Coronary artery (tissue), 2 donors: Measurements from ENCODE around the gene GRK1.

Experiments
- DNase-seq: peaks from one replicate; pipeline ENCODE4 v3.0.0-alpha.2; 2017; ENCODE audit warnings: low spot score
- H3K27ac ChIP-seq, 2 donors: fragments of 200-600 bp; sonication (generic); one replicate each; pipeline ENCODE4 v1.5.1; 2016 to 2019
- H3K4me3 ChIP-seq: fragments of 200-600 bp; sonication (generic); 2 replicates; pipeline ENCODE4 v1.5.1; 2016; ENCODE audit warnings: mild to moderate bottlenecking, moderate library complexity
- CTCF ChIP-seq: fragments of 200-600 bp; sonication (generic); IDR thresholded peaks from one replicate; pipeline ENCODE4 v1.5.1; 2019; ENCODE audit warnings: antibody characterized with exemption

The GRK1 gene

GRCh38 chr13:113736258-113736731 lies 69.3 kb downstream of the GRK1 start:
- H3K27ac ChIP-seq: no peak overlapping the region
- DNase-seq: no peak
- no peak overlapping the region for H3K4me3 ChIP-seq
- no peak for TF ChIP-seq CTCF

GRCh38 chr13:113737803-113738202 lies 70.8 kb downstream of the GRK1 start:
- no peak for TF ChIP-seq CTCF
- DNase-seq: no peak
- Histone ChIP-seq H3K4me3 (no peak overlapping the region), H3K27ac (no peak overlapping the region)

- Histone ChIP-seq H3K4me3 (no peak overlapping the region), H3K27ac (no peak overlapping the region)
- DNase-seq: no peak
- no peak for TF ChIP-seq CTCF
These were observed 72.7 kb downstream of the GRK1 start for GRCh38 chr13:113739527-113740285.

GRCh38 chr13:113740286-113740556 lies 73.2 kb downstream of the GRK1 start:
- H3K27ac ChIP-seq: no peak overlapping the region
- no peak for TF ChIP-seq CTCF
- H3K4me3 ChIP-seq: no peak overlapping the region
- no peak for DNase-seq

- DNase-seq: no peak
- TF ChIP-seq CTCF: no peak
These were observed 73.6 kb downstream of the GRK1 start for GRCh38 chr13:113740661-113741060.

GRCh38 chr13:113741191-113741668 lies 74.2 kb downstream of the GRK1 start:
- H3K4me3 ChIP-seq: no peak overlapping the region
- TF ChIP-seq CTCF: no peak
- DNase-seq: no peak
- no peak overlapping the region for H3K27ac ChIP-seq

More at GRCh38 chr13:113740661-113741060, 73.6 kb downstream of the GRK1 start:
- Histone ChIP-seq H3K4me3 (no peak overlapping the region), H3K27ac (no peak overlapping the region)

- H3K27ac ChIP-seq: no peak overlapping the region
- H3K4me3 ChIP-seq: no peak overlapping the region
- no peak for DNase-seq
- TF ChIP-seq CTCF: no peak
These were observed 75.0 kb downstream of the GRK1 start for GRCh38 chr13:113742000-113742441.
